Measurements from ENCODE around the gene PHYH.
"Not testable (repeated sequence)": the region's sequence is repeated elsewhere in the genome, so short reads cannot be mapped to it uniquely, and the experiment has no call there.

The PHYH gene

DNA sequence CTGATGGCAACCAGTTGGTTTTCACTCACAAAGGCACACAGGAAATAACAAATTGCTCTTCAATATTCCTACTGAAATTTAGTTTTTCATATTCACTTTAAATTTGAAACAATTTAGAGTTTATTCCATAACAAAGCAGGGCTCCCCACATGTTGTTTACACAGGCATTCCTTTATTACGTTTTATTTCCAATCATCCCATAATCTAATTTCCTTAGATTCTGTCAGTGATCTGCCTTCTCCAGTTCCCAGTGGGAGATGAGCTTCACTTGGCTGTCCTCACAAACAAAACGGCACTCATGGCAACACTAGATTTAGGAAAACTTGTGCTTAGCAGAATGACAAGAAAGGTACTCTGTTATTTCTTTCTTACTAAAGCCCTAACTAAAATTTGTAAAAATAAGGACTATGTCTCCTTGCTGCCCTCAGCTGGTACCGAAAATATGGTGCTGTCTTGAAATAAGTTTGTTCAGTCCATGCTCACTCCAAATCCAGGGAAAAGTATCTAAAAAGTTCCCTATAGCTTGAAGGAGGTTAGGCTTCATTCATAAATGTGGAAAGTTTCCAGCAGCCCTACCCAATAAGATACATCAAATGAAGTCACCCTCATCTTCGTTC is 23.0 kb downstream of the PHYH start:
- no peak overlapping the region for H2BK5ac ChIP-seq (ENCODE audit: low read length)
- no peaks in the 10 kb centered on the region for H3K27me3 ChIP-seq (ENCODE audit: insufficient read depth, low read length, poor library complexity)
- no peak overlapping the region for H2BK120ac ChIP-seq (ENCODE audit: low read depth, low read length)
- no peak overlapping the region for H3K18ac ChIP-seq (ENCODE audit: low read length)
- H3K23ac ChIP-seq (ENCODE audit: low read length), result no peak overlapping the region
- no peak overlapping the region for H2BK15ac ChIP-seq (replicated peaks; ENCODE audit: low read depth)
- no peak overlapping the region for H3K4me2 ChIP-seq (ENCODE audit: low read length)
- no peaks in the 10 kb centered on the region for H3K79me1 ChIP-seq (ENCODE audit: low read length)
- no peak overlapping the region for H2AK5ac ChIP-seq (ENCODE audit: low read length)
- no CpG with 5 or more reads among the region's 4 CpGs for WGBS (ENCODE audit: extremely low coverage, insufficient coverage, low lambda C conversion rate)
- no peak overlapping the region for H4K8ac ChIP-seq (ENCODE audit: low read depth, low read length)
- no peak overlapping the region for H3K9ac ChIP-seq (ENCODE audit: low read length)
- H4K5ac ChIP-seq (ENCODE audit: low read length), result no peak overlapping the region
- no peak overlapping the region for H3K4ac ChIP-seq (ENCODE audit: low read depth, low read length)
- no peaks in the 10 kb centered on the region for H3K79me2 ChIP-seq (ENCODE audit: control insufficient read depth, insufficient read depth, low read length)
- H3K27ac ChIP-seq (ENCODE audit: low read depth, low read length), result no peak overlapping the region
- H3K4me3 ChIP-seq (ENCODE audit: low read length), result no peak overlapping the region
- H3K36me3 ChIP-seq (ENCODE audit: control insufficient read depth, insufficient read depth, low read length), result no peaks in the 10 kb centered on the region
- no peak overlapping the region for H3K56ac ChIP-seq (ENCODE audit: low read length)
- peaks cover 3% of the 10 kb centered on the region for H3K4me1 ChIP-seq (ENCODE audit: control insufficient read depth, low read depth, low read length)
- no peak for DNase-seq

DNA sequence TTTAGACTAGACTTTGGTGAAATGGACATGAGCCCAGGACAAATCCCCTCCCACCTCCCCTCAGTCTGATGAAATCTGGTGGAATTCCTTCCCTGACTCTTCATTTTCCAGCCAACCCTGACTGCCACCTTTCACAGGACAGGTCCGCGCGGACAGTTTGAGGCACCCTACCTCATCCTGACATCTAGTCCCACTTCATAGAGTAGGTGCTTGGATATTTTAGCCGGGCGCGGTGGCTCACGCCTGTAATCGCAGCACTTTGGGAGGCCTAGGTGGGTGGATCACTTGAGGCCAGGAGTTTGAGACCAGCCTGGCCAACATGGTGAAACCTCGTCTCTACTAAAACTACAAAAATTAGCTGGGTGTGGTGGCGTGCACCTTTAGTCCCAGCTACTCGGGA is 23.7 kb downstream of the PHYH start:
- not testable (repeated sequence) for H3K9ac ChIP-seq (ENCODE audit: low read length); H3K79me1 ChIP-seq (ENCODE audit: low read length); H3K23ac ChIP-seq (ENCODE audit: low read length); H3K4me3 ChIP-seq (ENCODE audit: low read length); H2BK5ac ChIP-seq (ENCODE audit: low read length); H3K27ac ChIP-seq (ENCODE audit: low read depth, low read length); H3K27me3 ChIP-seq (ENCODE audit: insufficient read depth, low read length, poor library complexity); H3K79me2 ChIP-seq (ENCODE audit: control insufficient read depth, insufficient read depth, low read length); H3K4ac ChIP-seq (ENCODE audit: low read depth, low read length); H3K18ac ChIP-seq (ENCODE audit: low read length); H3K36me3 ChIP-seq (ENCODE audit: control insufficient read depth, insufficient read depth, low read length); H4K5ac ChIP-seq (ENCODE audit: low read length); H3K4me1 ChIP-seq (ENCODE audit: control insufficient read depth, low read depth, low read length); DNase-seq; H2AK5ac ChIP-seq (ENCODE audit: low read length); H2BK120ac ChIP-seq (ENCODE audit: low read depth, low read length); H3K4me2 ChIP-seq (ENCODE audit: low read length); H4K8ac ChIP-seq (ENCODE audit: low read depth, low read length); H2BK15ac ChIP-seq (replicated peaks; ENCODE audit: low read depth); H3K56ac ChIP-seq (ENCODE audit: low read length)
- whole genome bisulfite sequencing (ENCODE audit: extremely low coverage, insufficient coverage, low lambda C conversion rate), result no CpG with 5 or more reads among the region's 11 CpGs

DNA sequence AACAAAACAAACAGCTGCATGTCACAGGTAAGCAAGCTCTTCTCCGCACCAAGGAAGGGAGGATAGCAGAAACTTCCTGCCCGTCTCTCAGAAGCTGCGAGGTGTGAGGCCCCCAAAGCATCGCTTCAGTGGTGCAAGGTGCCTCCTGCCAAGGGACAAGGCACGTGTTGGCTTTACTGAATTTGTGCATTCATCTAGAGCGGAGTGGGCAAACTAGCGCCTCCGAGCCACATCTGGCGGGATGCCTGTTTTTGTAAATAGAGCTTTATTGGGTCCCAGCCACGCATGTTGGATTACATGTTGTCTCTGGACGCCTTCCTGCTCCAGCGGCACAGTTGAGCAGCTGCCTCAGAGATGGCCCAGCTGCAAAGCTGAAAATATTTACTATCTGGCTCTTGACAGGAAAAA is 27.7 kb downstream of the PHYH start:
- H3K4me1 ChIP-seq (ENCODE audit: control insufficient read depth, low read depth, low read length), result peaks cover 4% of the 10 kb centered on the region
- no peak overlapping the region for H2BK120ac ChIP-seq (ENCODE audit: low read depth, low read length)
- no peak overlapping the region for H4K5ac ChIP-seq (ENCODE audit: low read length)
- H3K27ac ChIP-seq (ENCODE audit: low read depth, low read length), result no peak overlapping the region
- no peak overlapping the region for H2BK15ac ChIP-seq (replicated peaks; ENCODE audit: low read depth)
- peak overlapping the region; percentile 63 for H3K56ac ChIP-seq (ENCODE audit: low read length)
- no peaks in the 10 kb centered on the region for H3K27me3 ChIP-seq (ENCODE audit: insufficient read depth, low read length, poor library complexity)
- H3K79me2 ChIP-seq (ENCODE audit: control insufficient read depth, insufficient read depth, low read length), result no peaks in the 10 kb centered on the region
- no peaks in the 10 kb centered on the region for H3K36me3 ChIP-seq (ENCODE audit: control insufficient read depth, insufficient read depth, low read length)
- no peak for DNase-seq
- H3K4me3 ChIP-seq (ENCODE audit: low read length), result no peak overlapping the region
- H3K79me1 ChIP-seq (ENCODE audit: low read length), result no peaks in the 10 kb centered on the region
- H2BK5ac ChIP-seq (ENCODE audit: low read length), result no peak overlapping the region
- H3K9ac ChIP-seq (ENCODE audit: low read length), result peak overlapping the region; percentile 25
- no peak overlapping the region for H4K8ac ChIP-seq (ENCODE audit: low read depth, low read length)
- H3K18ac ChIP-seq (ENCODE audit: low read length), result no peak overlapping the region
- H2AK5ac ChIP-seq (ENCODE audit: low read length), result no peak overlapping the region
- no peak overlapping the region for H3K4ac ChIP-seq (ENCODE audit: low read depth, low read length)
- H3K4me2 ChIP-seq (ENCODE audit: low read length), result no peak overlapping the region
- H3K23ac ChIP-seq (ENCODE audit: low read length), result no peak overlapping the region
- WGBS (ENCODE audit: extremely low coverage, insufficient coverage, low lambda C conversion rate), result no CpG with 5 or more reads among the region's 12 CpGs

DNA sequence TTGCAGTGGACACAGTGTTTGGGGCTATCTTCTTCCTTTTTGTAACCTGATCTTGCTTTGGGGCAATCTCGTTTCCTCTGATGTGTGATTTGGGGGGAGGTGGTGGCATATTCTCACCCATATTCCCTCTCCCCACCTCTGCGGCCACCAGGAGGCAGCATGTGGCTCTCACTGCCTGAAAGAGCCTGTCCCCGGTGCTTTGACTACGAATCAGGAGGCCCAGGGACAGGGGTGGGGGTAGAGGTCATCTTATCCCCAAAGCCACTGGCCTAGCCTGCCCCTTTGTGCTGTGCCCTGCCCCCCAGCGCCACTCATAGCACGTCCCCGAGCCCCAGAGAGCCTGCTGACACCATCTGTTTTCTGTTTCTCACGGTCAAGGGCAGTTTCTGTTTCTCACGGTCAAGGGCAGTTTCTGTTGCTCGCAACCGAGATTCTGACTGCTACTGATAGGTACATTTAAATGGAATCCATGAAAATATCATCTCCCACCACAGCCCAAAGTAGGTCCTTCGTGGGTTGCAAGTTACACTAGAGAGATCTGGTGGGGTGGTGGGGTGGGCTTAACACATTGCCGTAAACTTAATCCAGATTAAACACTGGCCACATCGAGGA is 28.2 kb downstream of the PHYH start:
- no peak overlapping the region for H2AK5ac ChIP-seq (ENCODE audit: low read length)

DNA sequence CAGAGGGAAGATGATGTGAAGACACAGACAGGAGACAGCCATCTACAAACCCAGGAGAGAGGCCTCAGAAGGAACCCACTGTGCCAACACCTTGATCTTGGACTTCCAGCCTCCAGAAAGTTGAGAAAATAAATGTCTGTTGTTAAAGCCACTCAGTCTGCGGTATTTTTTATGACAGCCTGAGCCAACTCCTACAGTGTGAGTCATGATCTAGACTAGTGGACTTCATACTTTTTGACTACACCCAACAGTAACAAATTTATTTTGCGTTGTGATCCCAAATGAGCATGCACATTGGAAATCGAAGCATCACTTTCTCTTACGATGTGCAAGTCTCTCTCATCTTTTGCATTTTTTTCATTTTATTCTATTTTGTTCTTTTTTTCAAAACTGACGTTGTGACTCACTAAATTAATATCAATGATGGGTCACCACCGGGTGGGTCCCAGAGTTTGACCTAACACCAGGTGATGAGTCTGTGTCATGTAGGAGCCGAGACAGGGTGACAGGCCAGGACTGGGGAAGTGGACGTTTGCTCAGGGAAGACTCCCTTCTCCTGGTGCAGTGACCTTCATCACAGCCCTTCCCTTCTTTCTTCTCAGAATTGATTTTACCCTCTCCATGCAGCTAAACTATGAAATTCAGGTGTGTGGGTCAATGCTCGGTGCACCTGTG is 28.9 kb downstream of the PHYH start:
- no peak overlapping the region for H3K4me3 ChIP-seq (ENCODE audit: low read length)

More for the DNA sequence above, 28.2 kb downstream of the PHYH start:
- Histone ChIP-seq H3K23ac (ENCODE audit: low read length) (no peak overlapping the region), H3K18ac (ENCODE audit: low read length) (no peak overlapping the region), H3K4me1 (ENCODE audit: control insufficient read depth, low read depth, low read length) (peaks cover 4% of the 10 kb centered on the region), H2BK120ac (ENCODE audit: low read depth, low read length) (no peak overlapping the region), H3K4ac (ENCODE audit: low read depth, low read length) (no peak overlapping the region), H4K5ac (ENCODE audit: low read length) (no peak overlapping the region), H4K8ac (ENCODE audit: low read depth, low read length) (no peak overlapping the region), H3K9ac (ENCODE audit: low read length) (peak overlapping the region; percentile 25), H3K4me2 (ENCODE audit: low read length) (no peak overlapping the region), H2BK15ac (replicated peaks; ENCODE audit: low read depth) (no peak overlapping the region), H2BK5ac (ENCODE audit: low read length) (no peak overlapping the region), H3K79me1 (ENCODE audit: low read length) (no peaks in the 10 kb centered on the region), H3K27ac (ENCODE audit: low read depth, low read length) (no peak overlapping the region), H3K36me3 (ENCODE audit: control insufficient read depth, insufficient read depth, low read length) (no peaks in the 10 kb centered on the region), H3K4me3 (ENCODE audit: low read length) (no peak overlapping the region), H3K56ac (ENCODE audit: low read length) (peak overlapping the region; percentile 63), H3K79me2 (ENCODE audit: control insufficient read depth, insufficient read depth, low read length) (no peaks in the 10 kb centered on the region), H3K27me3 (ENCODE audit: insufficient read depth, low read length, poor library complexity) (no peaks in the 10 kb centered on the region)
- WGBS (ENCODE audit: extremely low coverage, insufficient coverage, low lambda C conversion rate), result no CpG with 5 or more reads among the region's 14 CpGs
- DNase-seq, result peak; percentile 90

More for the DNA sequence above, 28.9 kb downstream of the PHYH start:
- peak; percentile 4 for DNase-seq
- Histone ChIP-seq H3K23ac (ENCODE audit: low read length) (no peak overlapping the region), H3K79me1 (ENCODE audit: low read length) (no peaks in the 10 kb centered on the region), H2BK5ac (ENCODE audit: low read length) (no peak overlapping the region), H3K4ac (ENCODE audit: low read depth, low read length) (no peak overlapping the region), H3K27me3 (ENCODE audit: insufficient read depth, low read length, poor library complexity) (no peaks in the 10 kb centered on the region), H4K8ac (ENCODE audit: low read depth, low read length) (no peak overlapping the region), H3K4me1 (ENCODE audit: control insufficient read depth, low read depth, low read length) (peaks cover 4% of the 10 kb centered on the region), H2BK15ac (replicated peaks; ENCODE audit: low read depth) (no peak overlapping the region), H3K79me2 (ENCODE audit: control insufficient read depth, insufficient read depth, low read length) (no peaks in the 10 kb centered on the region), H3K18ac (ENCODE audit: low read length) (no peak overlapping the region), H2AK5ac (ENCODE audit: low read length) (no peak overlapping the region), H3K27ac (ENCODE audit: low read depth, low read length) (no peak overlapping the region), H4K5ac (ENCODE audit: low read length) (no peak overlapping the region), H3K56ac (ENCODE audit: low read length) (no peak overlapping the region), H3K4me2 (ENCODE audit: low read length) (no peak overlapping the region), H3K36me3 (ENCODE audit: control insufficient read depth, insufficient read depth, low read length) (no peaks in the 10 kb centered on the region), H2BK120ac (ENCODE audit: low read depth, low read length) (no peak overlapping the region), H3K9ac (ENCODE audit: low read length) (no peak overlapping the region)
- WGBS (ENCODE audit: extremely low coverage, insufficient coverage, low lambda C conversion rate), result no CpG with 5 or more reads among the region's 9 CpGs

All from mesendoderm (in vitro differentiated cells).